B cell (primary cell): ENCODE measurements around the gene TNFRSF1A. TPM values are rescaled to one million over a fixed set of nuclear protein-coding genes. Genes with fewer than 3 reads are reported as not detected.
A peak's percentile ranks its signal among the peaks of the same experiment; 100 is the strongest.

ENCODE experiments used
- ATAC-seq: fragments of 200-7000 bp; cut with Tn5 transposase; one replicate; pipeline ENCODE4 v1.10.0; 2021; ENCODE audit warnings: low read depth, mild to moderate bottlenecking, moderate number of reproducible peaks, moderate library complexity
- CTCF ChIA-PET: fragments of 350-600 bp; sonication (Branson Sonifier 250); formaldehyde crosslinking; loops from one replicate; lab custom pipeline; 2021; ENCODE audit warnings: antibody characterized with exemption, inconsistent platforms; lab: Charles Lee
- POLR2A ChIA-PET: fragments of 350-600 bp; sonication (Branson Sonifier 250); formaldehyde crosslinking; loops from one replicate; lab custom pipeline; 2021; ENCODE audit warnings: antibody characterized with exemption; lab: Charles Lee
- DNase-seq: peaks from one replicate; pipeline ENCODE4 v3.0.0; 2013
- H2AFZ ChIP-seq: 2 replicates; pipeline ENCODE4 v1.6.1; 2012; ENCODE audit warnings: mild to moderate bottlenecking, low read depth, low read length; ENCODE audit not compliant: insufficient read depth, poor library complexity, severe bottlenecking
- H3K27ac ChIP-seq, 2 donors: 1 replicate in 1 of 2; 2 replicates in 1 of 2; pipeline ENCODE4 v1.5.1; 2012 to 2013; ENCODE audit warnings: low read length in 2 of 2, mild to moderate bottlenecking in 2 of 2, moderate library complexity in 1 of 2
- H3K27me3 ChIP-seq, 4 experiments: fragments of 200-600 bp in 1 of 4; sonication (generic) in 1 of 4; replicated peaks in 1 of 4; 1 replicate in 2 of 4; 2 replicates in 2 of 4; pipeline versions ENCODE4 v1.6.1 to v1.7.0; 2013 to 2016; ENCODE audit warnings: low read length in 3 of 4, mild to moderate bottlenecking in 2 of 4, mixed read lengths in 1 of 4, moderate library complexity in 1 of 4; ENCODE audit not compliant: insufficient read depth in 4 of 4, control insufficient read depth in 3 of 4; ENCODE audit errors: control extremely low read depth in 1 of 4
- H3K36me3 ChIP-seq, 2 experiments: replicated peaks in 1 of 2; 1 replicate in 1 of 2; 2 replicates in 1 of 2; pipeline versions ENCODE4 v1.6.1 to v1.7.1; 2013; ENCODE audit warnings: low read length in 1 of 2; ENCODE audit not compliant: insufficient read depth in 2 of 2, control insufficient read depth in 1 of 2; ENCODE audit errors: control extremely low read depth in 1 of 2, extremely low read depth in 1 of 2
- H3K4me1 ChIP-seq, 2 donors: fragments of 200-600 bp in 1 of 2; sonication (generic) in 1 of 2; 1 replicate in 1 of 2; 2 replicates in 1 of 2; pipeline versions ENCODE4 v1.5.1 to v1.6.1; 2013 to 2017; ENCODE audit warnings: low read length in 2 of 2; ENCODE audit not compliant: control insufficient read depth in 2 of 2, insufficient read depth in 2 of 2
- H3K4me2 ChIP-seq: replicated peaks from 2 replicates; pipeline ENCODE3; 2012; ENCODE audit warnings: mild to moderate bottlenecking, low read depth, low read length; ENCODE audit not compliant: poor library complexity, severe bottlenecking
- H3K4me3 ChIP-seq, 5 experiments: fragments of 200-600 bp in 1 of 5; sonication (generic) in 1 of 5; 1 replicate in 3 of 5; 2 replicates in 2 of 5; pipeline versions ENCODE4 v1.5.1 to v1.7.0; 2011 to 2016; ENCODE audit warnings: low read length in 4 of 5, mild to moderate bottlenecking in 4 of 5, low read depth in 2 of 5, control low read depth in 1 of 5, moderate library complexity in 1 of 5; ENCODE audit not compliant: insufficient read depth in 1 of 5; ENCODE audit errors: control extremely low read depth in 1 of 5, extremely low read depth in 1 of 5
- H3K79me2 ChIP-seq: fragments of 200-600 bp; sonication (generic); one replicate; pipeline ENCODE4 v1.6.0; 2016; ENCODE audit warnings: low read length; ENCODE audit not compliant: control insufficient read depth, insufficient read depth
- H3K9ac ChIP-seq: fragments of 200-600 bp; sonication (generic); 2 replicates; pipeline ENCODE4 v1.6.1; 2017; ENCODE audit warnings: mild to moderate bottlenecking, low read length, moderate library complexity
- H3K9me3 ChIP-seq, 3 donors: one replicate each; pipeline versions ENCODE4 v1.6.1 to v1.7.1; 2013; ENCODE audit warnings: low read length in 2 of 3; ENCODE audit not compliant: control insufficient read depth in 2 of 3, insufficient read depth in 1 of 3; ENCODE audit errors: control extremely low read depth in 1 of 3
- H4K20me1 ChIP-seq: 2 replicates; pipeline ENCODE4 v1.6.0; 2012; ENCODE audit warnings: mild to moderate bottlenecking, low read length; ENCODE audit not compliant: insufficient read depth, control insufficient read depth, poor library complexity, severe bottlenecking
- H3K27ac Mint-ChIP-seq: one replicate; pipeline ENCODE4 v1.8.0; 2021; ENCODE audit warnings: mixed read lengths
- H3K27me3 Mint-ChIP-seq: one replicate; pipeline ENCODE4 v1.8.0; 2021; ENCODE audit warnings: mixed read lengths
- H3K4me1 Mint-ChIP-seq: one replicate; pipeline ENCODE4 v1.8.0; 2021; ENCODE audit warnings: mixed read lengths
- H3K4me3 Mint-ChIP-seq: one replicate; pipeline ENCODE4 v1.8.0; 2021; ENCODE audit warnings: mixed read lengths
- H3K9me3 Mint-ChIP-seq: one replicate; pipeline ENCODE4 v1.8.0; 2022; ENCODE audit warnings: mixed read lengths; ENCODE audit not compliant: insufficient read depth
- CTCF ChIP-seq: fragments of 200-600 bp; IDR thresholded peaks from one replicate; pipeline ENCODE4 v1.8.0; 2022; ENCODE audit warnings: antibody characterized with exemption, mild to moderate bottlenecking
- EZH2 ChIP-seq: IDR thresholded peaks from 2 replicates; pipeline ENCODE4 v1.6.1; 2012; ENCODE audit warnings: borderline replicate concordance, low read depth, mild to moderate bottlenecking, moderate library complexity, low read length; ENCODE audit not compliant: insufficient read depth, poor library complexity, severe bottlenecking
- WGBS: methylation state at CpG from one replicate; pipeline ENCODE4 v1.1.5; 2013; ENCODE audit warnings: missing lambda C conversion rate; ENCODE audit not compliant: insufficient coverage; 5-methylcytosine and 5-hydroxymethylcytosine counted together
- intact Hi-C: fragments of 100-400 bp; cut with micrococcal nuclease; formaldehyde crosslinking; loops from one replicate; pipeline ENCODE4 v1.10.0; 2022
- polyA plus RNA-seq: library from polyadenylated mRNA; depleted of rRNA; stranded (reverse); fragments of >200 nt; gene quantifications from 2 replicates; pipeline ENCODE4 v1.2.3, GENCODE V29; 2012
- total RNA-seq, 2 donors: library from RNA; stranded (reverse); fragments of 120-200 nt in 1 of 2; gene quantifications; 1 replicate in 1 of 2; 2 replicates in 1 of 2; pipeline versions ENCODE4 v1.2.3 to v1.2.4, GENCODE V29; 2013 to 2022

TNFRSF1A gene
- total and polyA plus RNA-seq, 2 donors (not counting 1 experiment from before 2014, with no cell fraction given), result 0.59 to 1.6 TPM

- intact Hi-C loops, result loop anchor here (10.0 kb wide), 1 partner anchor 131 kb away; no protein-coding TSS in a partner anchor
- TF ChIP-seq CTCF, result no peak
- TF ChIP-seq EZH2, result no peak
Measured at GRCh38 chr12:6333566-6333965, 8.3 kb downstream of the TNFRSF1A start.

GRCh38 chr12:6333029-6333428 is 8.8 kb downstream of the TNFRSF1A start:
- peaks cover 0 to 34% (median 0%) of the 10 kb centered on the region in 3 donors for H3K9me3 ChIP-seq
- no peak overlapping the region for H3K27ac ChIP-seq
- peaks cover 65% of the 10 kb centered on the region for H3K27me3 Mint-ChIP-seq
- peaks cover 0 to 72% (median 39%) of the 10 kb centered on the region in 4 experiments for H3K27me3 ChIP-seq
- H3K27ac Mint-ChIP-seq, result no peak overlapping the region
- DNase-seq (no peak), ATAC-seq (no peak)
- H3K9ac ChIP-seq, result no peak overlapping the region
- H3K9me3 Mint-ChIP-seq, result no peaks in the 10 kb centered on the region
- intact Hi-C loops, result loop anchor here (10.0 kb wide), 1 partner anchor 132 kb away; no protein-coding TSS in a partner anchor
- ChIA-PET CTCF (no interaction called here), POLR2A (no interaction called here)
- peaks cover 57 to 59% of the 10 kb centered on the region in 2 donors for H3K4me1 ChIP-seq
- no peak overlapping the region for H3K4me3 ChIP-seq
- H3K4me3 Mint-ChIP-seq, result no peak overlapping the region
- peaks cover 23% of the 10 kb centered on the region for H3K4me1 Mint-ChIP-seq
- H3K36me3 ChIP-seq, result no peaks in the 10 kb centered on the region
- no peak overlapping the region for H2AFZ ChIP-seq
- no peaks in the 10 kb centered on the region for H3K79me2 ChIP-seq
- TF ChIP-seq EZH2, result no peak
- no peak for TF ChIP-seq CTCF
- H3K4me2 ChIP-seq, result no peak overlapping the region
- 76% methylated on average over 3 of the region's 9 CpGs for WGBS
- peaks cover 29% of the 10 kb centered on the region for H4K20me1 ChIP-seq

More at GRCh38 chr12:6333566-6333965, 8.3 kb downstream of the TNFRSF1A start:
- peaks cover 58 to 61% of the 10 kb centered on the region in 2 donors for H3K4me1 ChIP-seq
- Mint-ChIP-seq H3K9me3 (no peaks in the 10 kb centered on the region), H3K4me3 (no peak overlapping the region), H3K27me3 (peaks cover 63% of the 10 kb centered on the region), H3K27ac (peak overlapping the region; percentile 32), H3K4me1 (peaks cover 23% of the 10 kb centered on the region)
- no peaks in the 10 kb centered on the region for H3K36me3 ChIP-seq
- H3K9ac ChIP-seq, result no peak overlapping the region
- H3K4me2 ChIP-seq, result no peak overlapping the region
- ChIA-PET CTCF (no interaction called here), POLR2A (no interaction called here)
- H4K20me1 ChIP-seq, result peaks cover 29% of the 10 kb centered on the region
- 93% methylated on average over 8 of the region's 9 CpGs for WGBS
- H2AFZ ChIP-seq, result no peak overlapping the region
- peaks cover 0 to 76% (median 42%) of the 10 kb centered on the region in 4 experiments for H3K27me3 ChIP-seq
- DNase-seq (no peak), ATAC-seq (no peak)
- H3K4me3 ChIP-seq, result no peak overlapping the region
- no peak overlapping the region for H3K27ac ChIP-seq
- H3K9me3 ChIP-seq, result peaks cover 0 to 35% (median 0%) of the 10 kb centered on the region in 3 donors
- no peaks in the 10 kb centered on the region for H3K79me2 ChIP-seq
